Sigmoid colon (tissue), 7 donors: ENCODE data around the gene NIPAL1. TPM values are rescaled to one million over a fixed set of nuclear protein-coding genes. Genes with fewer than 3 reads are reported as not detected.
A peak's percentile ranks its signal among the peaks of the same experiment; 100 is the strongest.
"Not testable (repeated sequence)": the region's sequence is repeated elsewhere in the genome, so short reads cannot be mapped to it uniquely, and the experiment has no call there.

Source experiments
- DNase-seq: peaks from one replicate; pipeline ENCODE4 v3.0.0-alpha.2; 2019
- H3K27ac ChIP-seq, 4 donors: fragments of 200-600 bp; sonication (generic); one replicate each; pipeline ENCODE4 v1.5.1; 2016 to 2019; ENCODE audit warnings: mild to moderate bottlenecking in 1 of 4
- H3K27me3 ChIP-seq, 3 donors: fragments of 200-600 bp; sonication (generic); one replicate each; pipeline ENCODE4 v1.5.1; 2019; ENCODE audit warnings: mild to moderate bottlenecking in 1 of 3
- H3K36me3 ChIP-seq, 4 donors: fragments of 200-600 bp; sonication (generic); one replicate each; pipeline ENCODE4 v1.5.1; 2016 to 2019
- H3K4me1 ChIP-seq, 4 donors: fragments of 200-600 bp; sonication (generic); one replicate each; pipeline ENCODE4 v1.5.1; 2017 to 2019
- H3K4me3 ChIP-seq, 4 donors: fragments of 200-600 bp; sonication (generic); one replicate each; pipeline ENCODE4 v1.5.1; 2017 to 2019; ENCODE audit warnings: mild to moderate bottlenecking in 2 of 4, moderate library complexity in 1 of 4
- H3K9me3 ChIP-seq, 4 donors: fragments of 200-600 bp in 3 of 4; sonication (generic) in 3 of 4; one replicate each; pipeline versions ENCODE4 v1.5.1 to v1.6.1; 2013 to 2019
- EP300 ChIP-seq, 4 donors: sonication (generic); formaldehyde crosslinking; IDR thresholded peaks; one replicate each; pipeline ENCODE4 v1.6.1; 2017; ENCODE audit warnings: antibody characterized with exemption in 4 of 4
- POLR2A ChIP-seq, 2 donors: fragments of 450-650 bp; IDR thresholded peaks; one replicate each; pipeline ENCODE4 v1.6.1; 2016; ENCODE audit warnings: antibody characterized with exemption in 2 of 2, mild to moderate bottlenecking in 2 of 2, moderate library complexity in 2 of 2
- POLR2AphosphoS5 ChIP-seq, 4 donors: sonication (generic); formaldehyde crosslinking; IDR thresholded peaks; one replicate each; pipeline ENCODE4 v1.6.1; 2017; ENCODE audit warnings: antibody characterized with exemption in 4 of 4
- WGBS, 2 donors: extraction: QIAGEN DNeasy Blood & Tissue Kit; methylation state at CpG; one replicate each; pipeline ENCODE4 v1.1.7; 2013; 5-methylcytosine and 5-hydroxymethylcytosine counted together
- intact Hi-C: fragments of 100-400 bp; cut with DNase I; formaldehyde crosslinking; loops from one replicate; pipeline ENCODE4 v1.15.1; 2023
- polyA plus RNA-seq, 3 donors: library from polyadenylated mRNA; stranded (reverse); fragments of 200-250 nt; gene quantifications; one replicate each; pipeline ENCODE4 v1.2.3, GENCODE V29; 2013
- total RNA-seq, 4 donors: library from RNA; depleted of rRNA; stranded (reverse); fragments of >200 nt; gene quantifications; one replicate each; pipeline ENCODE4 v1.1.0, GENCODE V29; 2016
- TF ChIP-seq, protein P1 (sequence below), 4 experiments: fragments of 450-650 bp in 3 of 4; fragments of 200-600 bp in 1 of 4; IDR thresholded peaks; one replicate each; pipeline ENCODE4 v1.5.1; 2016 to 2019; ENCODE audit warnings: antibody characterized with exemption in 4 of 4, mild to moderate bottlenecking in 3 of 4, moderate library complexity in 2 of 4
- donor health status: healthy with polysubstance abuse.
- donor health status: Bipolar disorder and iron deficiency.
- donor health status: healthy.

The NIPAL1 gene
- total and polyA plus RNA-seq, 7 donors = 0.33 to 8.6 (median 3.3) TPM; not detected in 1

- intact Hi-C loops = no loop called here
- WGBS, 2 donors = 77 to 87% methylated on average over 3 of the region's 3 CpGs
- H3K4me3 ChIP-seq = no peak overlapping the region
- no peaks in the 10 kb centered on the region for H3K9me3 ChIP-seq
- H3K27me3 ChIP-seq = no peaks in the 10 kb centered on the region
- no peak for DNase-seq
- no peak for TF ChIP-seq POLR2AphosphoS5 (IDR thresholded peaks at IDR 0.05)
- TF ChIP-seq EP300 (IDR thresholded peaks at IDR 0.05) = no peak
- TF ChIP-seq, protein P1, sequence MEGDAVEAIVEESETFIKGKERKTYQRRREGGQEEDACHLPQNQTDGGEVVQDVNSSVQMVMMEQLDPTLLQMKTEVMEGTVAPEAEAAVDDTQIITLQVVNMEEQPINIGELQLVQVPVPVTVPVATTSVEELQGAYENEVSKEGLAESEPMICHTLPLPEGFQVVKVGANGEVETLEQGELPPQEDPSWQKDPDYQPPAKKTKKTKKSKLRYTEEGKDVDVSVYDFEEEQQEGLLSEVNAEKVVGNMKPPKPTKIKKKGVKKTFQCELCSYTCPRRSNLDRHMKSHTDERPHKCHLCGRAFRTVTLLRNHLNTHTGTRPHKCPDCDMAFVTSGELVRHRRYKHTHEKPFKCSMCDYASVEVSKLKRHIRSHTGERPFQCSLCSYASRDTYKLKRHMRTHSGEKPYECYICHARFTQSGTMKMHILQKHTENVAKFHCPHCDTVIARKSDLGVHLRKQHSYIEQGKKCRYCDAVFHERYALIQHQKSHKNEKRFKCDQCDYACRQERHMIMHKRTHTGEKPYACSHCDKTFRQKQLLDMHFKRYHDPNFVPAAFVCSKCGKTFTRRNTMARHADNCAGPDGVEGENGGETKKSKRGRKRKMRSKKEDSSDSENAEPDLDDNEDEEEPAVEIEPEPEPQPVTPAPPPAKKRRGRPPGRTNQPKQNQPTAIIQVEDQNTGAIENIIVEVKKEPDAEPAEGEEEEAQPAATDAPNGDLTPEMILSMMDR (IDR thresholded peaks at IDR 0.05) = no peak
- no peak for TF ChIP-seq POLR2A (IDR thresholded peaks at IDR 0.05)
- no peak overlapping the region for H3K27ac ChIP-seq
- H3K36me3 ChIP-seq = no peaks in the 10 kb centered on the region
- no peaks in the 10 kb centered on the region for H3K4me1 ChIP-seq
These were observed 42.0 kb upstream of the NIPAL1 start for GRCh38 chr4:47974566-47974965.

DNA sequence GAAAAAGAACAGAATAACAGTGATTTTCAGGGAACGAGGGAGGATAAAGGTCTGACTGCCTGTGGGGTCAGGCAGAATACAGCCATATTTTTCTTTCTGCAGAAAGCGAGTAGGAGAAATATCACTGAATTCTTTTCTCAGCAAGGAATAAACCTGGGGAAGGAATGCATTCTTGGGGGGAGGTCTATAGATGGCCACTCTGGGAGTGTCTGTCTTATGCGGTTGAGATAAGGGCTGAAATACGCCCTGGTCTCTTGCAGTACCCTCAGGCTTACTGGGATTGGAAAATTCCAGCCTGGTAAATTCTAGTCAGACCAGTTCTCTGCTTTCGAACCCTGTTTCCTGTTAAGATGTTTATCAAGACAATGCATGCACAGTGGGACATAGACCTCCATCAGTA lies 26.4 kb upstream of the NIPAL1 start:
- Histone ChIP-seq H3K27ac (no peak overlapping the region), H3K27me3 (no peaks in the 10 kb centered on the region), H3K4me1 (no peaks in the 10 kb centered on the region), H3K9me3 (peaks cover 0 to 3% (median 0%) of the 10 kb centered on the region in 4 donors), H3K4me3 (no peak overlapping the region), H3K36me3 (no peaks in the 10 kb centered on the region)
- WGBS, 2 donors = 94 to 96% methylated on average over 5 of the region's 5 CpGs
- intact Hi-C loops = no loop called here
- TF ChIP-seq EP300 (IDR thresholded peaks at IDR 0.05) = no peak
- DNase-seq = no peak

DNA sequence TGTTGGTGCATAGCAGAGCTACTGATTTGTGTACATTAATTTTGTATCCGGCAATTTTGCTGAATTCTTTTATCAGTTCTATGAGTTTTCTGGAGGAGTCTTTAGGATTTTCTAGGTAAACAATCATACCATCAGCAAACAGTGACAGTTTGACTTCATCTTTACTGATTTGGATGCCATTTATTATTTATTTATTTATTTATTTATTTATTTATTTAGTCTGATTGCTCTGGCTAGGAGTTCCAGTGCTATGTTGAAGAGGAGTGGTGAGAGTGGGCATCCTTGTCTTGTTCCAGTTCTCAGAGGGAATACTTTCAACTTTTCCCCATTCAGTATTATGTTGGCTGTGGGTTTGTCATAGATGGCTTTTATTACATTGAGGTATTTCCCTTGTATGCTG lies 24.1 kb upstream of the NIPAL1 start:
- H3K27me3 ChIP-seq, DNase-seq, H3K36me3 ChIP-seq, H3K9me3 ChIP-seq, intact Hi-C loops, H3K4me3 ChIP-seq, H3K4me1 ChIP-seq, H3K27ac ChIP-seq: not testable (repeated sequence)
- 94 to 97% methylated on average over 1 of the region's 1 CpG for WGBS, 2 donors

DNA sequence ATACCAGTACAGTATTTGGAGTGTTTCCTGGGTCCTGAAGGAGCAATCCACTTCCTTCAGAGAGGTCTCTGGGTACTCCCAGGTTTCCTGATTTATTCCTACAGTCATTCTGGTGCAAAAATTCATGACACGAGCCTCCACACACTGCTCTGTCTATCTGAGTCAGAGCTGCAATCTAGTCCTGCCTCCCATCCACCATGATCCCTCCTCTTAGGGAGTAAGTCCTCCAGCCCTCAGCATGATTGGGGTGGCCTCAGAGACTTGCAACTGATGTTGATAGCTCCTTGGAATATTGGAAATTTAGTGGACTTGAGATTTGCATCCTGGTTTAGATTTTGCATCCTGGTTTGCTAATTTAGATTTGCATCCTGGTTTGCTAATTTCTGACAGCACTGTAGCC lies 20.6 kb upstream of the NIPAL1 start:
- H3K4me1 ChIP-seq = no peaks in the 10 kb centered on the region
- H3K36me3 ChIP-seq = no peaks in the 10 kb centered on the region
- peaks cover 0 to 3% (median 0%) of the 10 kb centered on the region in 4 donors for H3K9me3 ChIP-seq
- intact Hi-C loops = no loop called here
- no peak overlapping the region for H3K4me3 ChIP-seq
- DNase-seq = no peak
- H3K27me3 ChIP-seq = no peaks in the 10 kb centered on the region
- no peak overlapping the region for H3K27ac ChIP-seq
- TF ChIP-seq, protein P1 (IDR thresholded peaks at IDR 0.05) = no peak
- 85 to 87% methylated on average over 1 of the region's 1 CpG for WGBS, 2 donors

DNA sequence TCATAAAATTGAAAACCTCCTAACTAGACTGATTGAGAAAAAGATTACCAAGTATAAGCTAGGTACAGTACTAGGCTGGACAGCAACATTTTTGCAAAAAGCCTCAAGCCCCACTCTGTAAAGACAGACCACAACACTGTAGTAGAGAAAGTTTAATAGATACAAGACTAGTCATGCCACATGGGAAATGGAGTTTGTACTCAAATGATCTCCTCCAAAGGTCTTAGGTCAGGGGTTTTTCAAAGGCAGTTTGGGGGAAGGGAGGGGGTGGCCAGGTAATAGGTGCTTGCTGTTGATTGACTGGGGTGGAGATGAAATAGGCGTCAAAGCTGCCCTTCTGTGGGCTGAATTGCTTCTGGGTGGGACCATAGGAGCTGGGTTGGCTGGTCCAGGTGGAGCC lies 14.3 kb upstream of the NIPAL1 start:
- intact Hi-C loops = no loop called here
- Histone ChIP-seq H3K4me1 (no peaks in the 10 kb centered on the region), H3K27me3 (no peaks in the 10 kb centered on the region), H3K36me3 (no peaks in the 10 kb centered on the region), H3K4me3 (no peak overlapping the region), H3K9me3 (peaks cover 0 to 3% (median 1%) of the 10 kb centered on the region in 4 donors), H3K27ac (no peak overlapping the region)
- 86 to 92% methylated on average over 1 of the region's 1 CpG for WGBS, 2 donors
- TF ChIP-seq POLR2A (IDR thresholded peaks at IDR 0.05) (no peak), POLR2AphosphoS5 (IDR thresholded peaks at IDR 0.05) (no peak), EP300 (IDR thresholded peaks at IDR 0.05) (no peak)
- TF ChIP-seq, protein P1 (IDR thresholded peaks at IDR 0.05) = no peak
- no peak for DNase-seq

GRCh38 chr4:48003568-48003967 lies 13.0 kb upstream of the NIPAL1 start:
- intact Hi-C loops = loop anchor here (1.0 kb wide), 1 partner anchor 83 kb away; no protein-coding TSS in a partner anchor
- 67 to 76% methylated on average over 2 of the region's 2 CpGs for WGBS, 2 donors
- not testable (repeated sequence) for H3K27me3 ChIP-seq, H3K4me1 ChIP-seq, H3K36me3 ChIP-seq, DNase-seq, H3K9me3 ChIP-seq, H3K27ac ChIP-seq, H3K4me3 ChIP-seq
- TF ChIP-seq, protein P1 (IDR thresholded peaks at IDR 0.05) = peak in 2 of 4 experiments; percentile 33 to 60
